Measurements from ENCODE around the gene ALDH1L1.
A peak's percentile ranks its signal among the peaks of the same experiment; 100 is the strongest.

Gene ALDH1L1

GRCh38 chr3:126083913-126084767, 96.2 kb downstream of the ALDH1L1 start, which contains the start of gene SLC41A3:
Gene SLC41A3, minus strand, starts transcription at chr3:126084124. Its CDS starts 15,905 bp downstream, at chr3:126068219.
- DNase-seq (ENCODE audit: low read depth): no peak
- TF ChIP-seq CTCF (IDR thresholded peaks at IDR 0.05; ENCODE audit: control insufficient read depth, extremely low read depth, insufficient read depth): peak; percentile 35; the same call in 1 of the 2 replicates
- peak within 1 kb of the TSS; percentile 70 for H3K4me3 ChIP-seq (ENCODE audit: low read depth, low read length)

- peak overlapping the region; percentile 70 for H3K4me3 ChIP-seq (ENCODE audit: low read depth, low read length)
- no peak for DNase-seq (ENCODE audit: low read depth)
- TF ChIP-seq CTCF (IDR thresholded peaks at IDR 0.05; ENCODE audit: control insufficient read depth, extremely low read depth, insufficient read depth): no peak
Measured at GRCh38 chr3:126083511-126083912, 96.9 kb downstream of the ALDH1L1 start.

GRCh38 chr3:126083138-126083445, 97.3 kb downstream of the ALDH1L1 start:
- TF ChIP-seq CTCF (IDR thresholded peaks at IDR 0.05; ENCODE audit: control insufficient read depth, extremely low read depth, insufficient read depth): no peak
- H3K4me3 ChIP-seq (ENCODE audit: low read depth, low read length): peak overlapping the region; percentile 70
- DNase-seq (ENCODE audit: low read depth): no peak

- DNase-seq (ENCODE audit: low read depth): no peak
- H3K4me3 ChIP-seq (ENCODE audit: low read depth, low read length): peak overlapping the region; percentile 70
- no peak for TF ChIP-seq CTCF (IDR thresholded peaks at IDR 0.05; ENCODE audit: control insufficient read depth, extremely low read depth, insufficient read depth)
Measured at GRCh38 chr3:126082362-126083137, 97.8 kb downstream of the ALDH1L1 start.

GRCh38 chr3:126081618-126082361, 98.6 kb downstream of the ALDH1L1 start:
- DNase-seq (ENCODE audit: low read depth): no peak
- 0 out of 2 replicates have a peak, but pooled peaks have one; percentile 13 for TF ChIP-seq CTCF (IDR thresholded peaks at IDR 0.05; ENCODE audit: control insufficient read depth, extremely low read depth, insufficient read depth)
- H3K4me3 ChIP-seq (ENCODE audit: low read depth, low read length): no peak overlapping the region

GRCh38 chr3:126080970-126081369, 99.4 kb downstream of the ALDH1L1 start:
- no peak for TF ChIP-seq CTCF (IDR thresholded peaks at IDR 0.05; ENCODE audit: control insufficient read depth, extremely low read depth, insufficient read depth)
- DNase-seq (ENCODE audit: low read depth): no peak
- H3K4me3 ChIP-seq (ENCODE audit: low read depth, low read length): no peak overlapping the region

Data from LNCaP clone FGC (cell line).